DND-41 (cell line): ENCODE results near the gene CHD6.

Experiments used
- ATAC-seq: fragments of 200-7000 bp; cut with Tn5 transposase; 3 replicates; pipeline ENCODE4 v1.9.1; 2021; ENCODE audit warnings: low read depth; ENCODE audit not compliant: insufficient read depth
- DNase-seq: peaks from one replicate; pipeline ENCODE4 v3.0.0-alpha.2; 2020
- H2AFZ ChIP-seq: 2 replicates; pipeline ENCODE4 v1.6.0; 2012; ENCODE audit warnings: low read depth, low read length
- H3K27ac ChIP-seq: 2 replicates; pipeline ENCODE4 v1.5.1; 2012; ENCODE audit warnings: low read length, inconsistent platforms
- H3K27me3 ChIP-seq: fragments of 200-600 bp; sonication (generic); 2 replicates; pipeline ENCODE4 v1.6.0; 2012; ENCODE audit warnings: low read length, mild to moderate bottlenecking, inconsistent platforms; ENCODE audit not compliant: insufficient read depth, poor library complexity
- H3K36me3 ChIP-seq: 2 replicates; pipeline ENCODE4 v1.5.1; 2012; ENCODE audit warnings: low read length, inconsistent platforms; ENCODE audit not compliant: insufficient read depth
- H3K4me1 ChIP-seq: 2 replicates; pipeline ENCODE4 v1.5.1; 2012; ENCODE audit warnings: mild to moderate bottlenecking, low read length; ENCODE audit not compliant: insufficient read depth
- H3K4me2 ChIP-seq: 2 replicates; pipeline ENCODE4 v1.6.0; 2012; ENCODE audit warnings: mild to moderate bottlenecking, moderate library complexity, low read length, inconsistent platforms; ENCODE audit not compliant: insufficient read depth
- H3K4me3 ChIP-seq, 2 experiments: fragments of 200-600 bp in 1 of 2; shearing (Covaris generic) in 1 of 2; 2 replicates each; pipeline ENCODE4 v1.5.1; 2012 to 2016; ENCODE audit warnings: inconsistent platforms in 2 of 2, low read length in 2 of 2, mild to moderate bottlenecking in 2 of 2, low read depth in 1 of 2, moderate library complexity in 1 of 2
- H3K79me2 ChIP-seq: 2 replicates; pipeline ENCODE4 v1.6.0; 2012; ENCODE audit warnings: low read length, inconsistent platforms; ENCODE audit not compliant: insufficient read depth
- H3K9ac ChIP-seq: 2 replicates; pipeline ENCODE4 v1.6.0; 2012; ENCODE audit warnings: low read depth, mild to moderate bottlenecking, inconsistent platforms, low read length, moderate library complexity
- H3K9me3 ChIP-seq: 2 replicates; pipeline ENCODE4 v1.5.1; 2012; ENCODE audit warnings: low read length, moderate library complexity, mild to moderate bottlenecking, inconsistent platforms; ENCODE audit not compliant: insufficient read depth, severe bottlenecking
- H4K20me1 ChIP-seq: 2 replicates; pipeline ENCODE4 v1.6.0; 2012; ENCODE audit warnings: low read length; ENCODE audit not compliant: insufficient read depth
- CTCF ChIP-seq: IDR thresholded peaks from 2 replicates; pipeline ENCODE4 v1.5.1; 2012; ENCODE audit warnings: borderline replicate concordance, low read length, moderate library complexity, mild to moderate bottlenecking; ENCODE audit not compliant: poor library complexity, severe bottlenecking; ENCODE audit errors: extremely low read depth
- EZH2 ChIP-seq: IDR thresholded peaks from 3 replicates; pipeline ENCODE4 v1.6.1; 2012; ENCODE audit warnings: borderline replicate concordance, low read depth, mild to moderate bottlenecking, moderate library complexity, low read length, inconsistent platforms; ENCODE audit not compliant: severe bottlenecking

CHD6 gene

GRCh38 chr20:41509316-41510200 lies 108.6 kb downstream of the CHD6 start:
- peaks cover 5% of the 10 kb centered on the region for H3K79me2 ChIP-seq
- no peak overlapping the region for H3K4me2 ChIP-seq
- H2AFZ ChIP-seq = no peak overlapping the region
- TF ChIP-seq CTCF (no peak), EZH2 (no peak)
- H3K4me3 ChIP-seq = no peak overlapping the region
- H3K4me1 ChIP-seq = no peaks in the 10 kb centered on the region
- no peaks in the 10 kb centered on the region for H3K27me3 ChIP-seq
- ATAC-seq = no peak
- DNase-seq = no peak
- peaks cover 18% of the 10 kb centered on the region for H3K9me3 ChIP-seq
- H3K9ac ChIP-seq = no peak overlapping the region
- H4K20me1 ChIP-seq = no peaks in the 10 kb centered on the region; the same call in 1 of the 2 replicates
- H3K36me3 ChIP-seq = peaks cover 97% of the 10 kb centered on the region
- H3K27ac ChIP-seq = no peak overlapping the region

- H3K9me3 ChIP-seq = peaks cover 18% of the 10 kb centered on the region
- H4K20me1 ChIP-seq = no peaks in the 10 kb centered on the region; the same call in 1 of the 2 replicates
- H3K9ac ChIP-seq = no peak overlapping the region
- H3K36me3 ChIP-seq = peaks cover 85% of the 10 kb centered on the region
- H3K4me2 ChIP-seq = no peak overlapping the region
- no peak for ATAC-seq
- no peaks in the 10 kb centered on the region for H3K27me3 ChIP-seq
- H3K27ac ChIP-seq = no peak overlapping the region
- H3K4me3 ChIP-seq = no peak overlapping the region
- TF ChIP-seq CTCF (peak; percentile 3), EZH2 (no peak)
- peaks cover 5% of the 10 kb centered on the region for H3K79me2 ChIP-seq
- H3K4me1 ChIP-seq = no peaks in the 10 kb centered on the region
- no peak for DNase-seq
- H2AFZ ChIP-seq = no peak overlapping the region
These were observed 109.8 kb downstream of the CHD6 start for GRCh38 chr20:41508335-41508734.

GRCh38 chr20:41507851-41508250 lies 110.3 kb downstream of the CHD6 start:
- Histone ChIP-seq H3K9me3 (peaks cover 18% of the 10 kb centered on the region), H3K4me3 (no peak overlapping the region), H4K20me1 (no peaks in the 10 kb centered on the region; the same call in 1 of the 2 replicates), H3K27ac (no peak overlapping the region), H3K79me2 (peaks cover 5% of the 10 kb centered on the region), H3K9ac (no peak overlapping the region), H3K4me1 (no peaks in the 10 kb centered on the region), H3K4me2 (no peak overlapping the region), H2AFZ (no peak overlapping the region), H3K27me3 (no peaks in the 10 kb centered on the region), H3K36me3 (peaks cover 80% of the 10 kb centered on the region)
- TF ChIP-seq CTCF = no peak
- no peak for TF ChIP-seq EZH2
- ATAC-seq (no peak), DNase-seq (no peak)
